Measurements from ENCODE around the gene ACP7. TPM values are rescaled to one million over a fixed set of nuclear protein-coding genes. Genes with fewer than 3 reads are reported as not detected.
"Not testable (repeated sequence)": the region's sequence is repeated elsewhere in the genome, so short reads cannot be mapped to it uniquely, and the experiment has no call there.

The ACP7 gene
- total RNA-seq, 4 donors from 2014 or later = not detected

DNA sequence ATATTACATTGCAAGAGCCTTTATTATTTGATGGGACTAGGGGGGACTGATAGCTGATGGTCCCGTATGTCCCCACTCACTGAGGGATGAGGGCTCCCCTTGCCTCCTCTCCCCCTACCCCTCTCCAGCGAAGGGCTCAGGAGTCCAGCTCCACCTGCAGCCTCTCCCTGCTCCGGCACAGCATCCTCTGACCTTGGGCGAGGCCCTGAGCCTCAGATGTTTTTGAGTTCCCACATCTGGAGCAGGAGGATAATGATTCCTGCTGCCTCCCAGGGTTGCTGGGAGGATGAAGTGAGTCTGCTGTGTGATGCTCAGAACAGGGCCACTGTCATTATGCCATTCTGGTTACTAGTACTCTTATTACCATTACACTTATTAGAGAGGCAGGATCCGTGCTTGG is 56.4 kb downstream of the ACP7 start:
- H3K4me1 ChIP-seq = peaks cover 0 to 72% (median 5%) of the 10 kb centered on the region in 4 donors
- no peak for TF ChIP-seq POLR2A (IDR thresholded peaks at IDR 0.05)
- TF ChIP-seq CTCF (IDR thresholded peaks at IDR 0.05) = no peak
- H3K27me3 ChIP-seq = no peaks in the 10 kb centered on the region
- no peaks in the 10 kb centered on the region for H3K36me3 ChIP-seq
- no peak for DNase-seq
- H3K9me3 ChIP-seq = no peaks in the 10 kb centered on the region
- H3K4me3 ChIP-seq = no peak overlapping the region
- H3K27ac ChIP-seq = peak overlapping the region in 1 of 4 donors; percentile 53

DNA sequence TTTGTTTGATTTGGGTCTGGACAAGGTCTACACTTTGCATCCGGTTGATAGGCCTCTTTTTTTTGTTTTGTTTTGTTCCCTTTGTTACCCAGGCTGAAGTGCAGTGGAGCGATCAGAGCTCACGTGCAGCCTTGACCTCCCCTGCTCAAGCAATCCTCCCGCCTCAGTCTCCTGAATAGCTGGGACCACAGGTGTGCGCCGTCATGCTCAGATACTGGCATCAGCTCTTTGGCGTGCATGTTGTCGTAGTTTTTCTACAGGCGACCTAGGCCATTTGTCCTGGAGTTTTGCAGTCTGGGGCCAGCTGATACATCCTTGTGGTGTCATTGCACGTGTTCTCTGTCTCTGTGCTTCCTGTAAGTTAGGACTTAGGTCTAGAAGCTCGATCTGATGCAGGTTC is 57.8 kb downstream of the ACP7 start:
- Histone ChIP-seq H3K27ac (no peak overlapping the region), H3K4me1 (peaks cover 0 to 73% (median 2%) of the 10 kb centered on the region in 4 donors), H3K9me3 (no peaks in the 10 kb centered on the region), H3K27me3 (no peaks in the 10 kb centered on the region), H3K36me3 (no peaks in the 10 kb centered on the region), H3K4me3 (no peak overlapping the region)
- TF ChIP-seq CTCF (IDR thresholded peaks at IDR 0.05) (no peak), POLR2A (IDR thresholded peaks at IDR 0.05) (no peak)
- DNase-seq = no peak

GRCh38 chr19:39142630-39143029 is 58.5 kb downstream of the ACP7 start:
- Histone ChIP-seq H3K4me3 (no peak overlapping the region), H3K36me3 (no peaks in the 10 kb centered on the region), H3K27ac (no peak overlapping the region), H3K4me1 (peaks cover 0 to 68% (median 2%) of the 10 kb centered on the region in 4 donors), H3K9me3 (no peaks in the 10 kb centered on the region), H3K27me3 (no peaks in the 10 kb centered on the region)
- TF ChIP-seq CTCF (IDR thresholded peaks at IDR 0.05) = no peak
- no peak for TF ChIP-seq POLR2A (IDR thresholded peaks at IDR 0.05)
- peak in 1 of 3 donors; percentile 48 for DNase-seq

- H3K27me3 ChIP-seq, DNase-seq, H3K36me3 ChIP-seq, H3K9me3 ChIP-seq: not testable (repeated sequence)
- peak overlapping the region in 2 of 4 donors; percentile 8 to 21 for H3K4me3 ChIP-seq
- peaks cover 0 to 61% (median 2%) of the 10 kb centered on the region in 4 donors for H3K4me1 ChIP-seq
- peak overlapping the region in 2 of 4 donors; percentile 69 to 71 for H3K27ac ChIP-seq
These were observed 59.7 kb downstream of the ACP7 start for GRCh38 chr19:39143757-39144289.

DNA sequence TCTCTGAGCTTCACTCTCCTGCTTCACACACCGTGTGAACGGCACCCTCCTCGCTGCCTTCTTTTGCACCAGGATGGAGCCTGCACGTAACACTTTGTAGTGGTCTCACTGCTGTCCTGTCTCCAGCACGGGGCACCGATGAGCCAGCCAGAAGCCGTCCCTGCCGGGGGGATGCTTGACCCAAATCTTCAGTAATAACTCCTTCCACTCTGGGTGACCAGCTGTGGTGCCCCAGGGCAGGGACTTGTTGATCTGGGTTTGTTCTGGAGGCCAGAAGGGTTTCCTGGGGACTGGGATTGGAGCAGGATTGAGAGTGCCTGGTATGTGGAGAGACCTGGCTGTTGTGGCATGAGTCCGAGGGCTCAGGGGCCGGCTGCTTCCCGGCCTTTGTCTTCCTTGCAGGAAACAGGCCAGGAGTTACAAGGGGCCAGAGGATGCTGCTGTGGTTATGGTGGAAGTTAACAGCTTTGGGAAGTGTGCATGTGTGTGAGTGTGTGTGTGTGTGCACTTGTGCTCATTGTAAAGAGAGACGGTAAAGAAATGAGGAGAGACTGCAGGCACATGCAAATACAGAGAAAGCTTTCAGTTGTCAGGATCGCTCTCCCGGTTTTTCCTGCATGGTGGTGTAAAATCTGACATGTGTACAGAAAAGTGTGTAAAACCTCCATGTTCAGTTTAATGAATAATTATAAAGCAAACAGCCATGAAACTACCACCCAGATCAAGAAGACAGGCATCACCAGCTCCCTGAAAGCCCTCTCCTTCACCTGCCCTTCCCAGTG is 60.3 kb downstream of the ACP7 start:
- peak in 1 of 3 donors; percentile 46 for DNase-seq
- peaks cover 0 to 4% (median 0%) of the 10 kb centered on the region in 3 donors for H3K36me3 ChIP-seq
- TF ChIP-seq POLR2A (IDR thresholded peaks at IDR 0.05) (no peak), CTCF (IDR thresholded peaks at IDR 0.05) (no peak)
- H3K27me3 ChIP-seq = no peaks in the 10 kb centered on the region
- H3K4me1 ChIP-seq = peaks cover 0 to 54% (median 2%) of the 10 kb centered on the region in 4 donors
- H3K9me3 ChIP-seq = no peaks in the 10 kb centered on the region
- peak overlapping the region in 3 of 4 donors; percentile 12 to 71 (median 69) for H3K27ac ChIP-seq
- H3K4me3 ChIP-seq = peak overlapping the region in 2 of 4 donors; percentile 8 to 21
